ENCODE data around the gene GNAI3. TPM values are rescaled to one million over a fixed set of nuclear protein-coding genes. Genes with fewer than 3 reads are reported as not detected.

GNAI3 gene
- total RNA-seq, 2 donors from 2014 or later = 2.6 to 2.8 TPM

DNA sequence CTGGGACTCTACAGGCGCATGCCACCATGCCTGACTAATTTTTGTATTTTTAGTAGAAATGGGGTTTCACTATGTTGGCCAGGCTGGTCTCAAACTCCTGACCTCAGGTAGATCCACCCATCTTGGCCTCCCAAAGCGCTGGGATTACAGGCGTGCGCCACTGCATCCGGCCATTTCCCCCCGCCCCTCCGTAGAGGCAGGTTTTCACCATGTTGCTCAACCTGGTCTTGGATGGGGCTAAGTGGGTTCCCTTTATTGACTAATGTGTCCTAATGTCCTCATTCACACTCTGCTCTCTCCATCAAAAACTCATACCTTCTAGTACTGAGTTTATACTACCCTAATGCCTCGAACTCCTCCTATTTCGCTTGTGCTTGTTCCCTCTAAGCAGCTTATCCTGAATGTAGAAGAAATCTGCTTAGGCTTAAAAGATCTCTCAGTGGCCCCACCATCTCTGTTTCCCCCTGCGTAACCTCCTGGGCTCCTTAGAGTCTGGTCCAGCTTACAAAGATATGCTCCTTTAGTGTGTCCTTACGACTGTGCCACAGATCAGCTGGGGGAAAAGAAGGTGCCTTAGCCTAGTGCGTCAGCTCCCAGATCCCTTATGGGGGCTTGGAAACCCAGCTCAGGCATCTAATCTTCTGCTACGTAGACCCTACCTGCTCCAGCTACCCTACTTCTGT is 63.0 kb downstream of the GNAI3 start:
- no peak for DNase-seq (ENCODE audit: low spot score)
- Histone ChIP-seq H3K27ac (no peak overlapping the region), H3K4me3 (no peak overlapping the region), H3K27me3 (no peaks in the 10 kb centered on the region), H3K9me3 (no peaks in the 10 kb centered on the region), H3K36me3 (no peaks in the 10 kb centered on the region), H3K4me1 (no peaks in the 10 kb centered on the region)
- TF ChIP-seq CTCF (IDR thresholded peaks at IDR 0.05) = no peak

DNA sequence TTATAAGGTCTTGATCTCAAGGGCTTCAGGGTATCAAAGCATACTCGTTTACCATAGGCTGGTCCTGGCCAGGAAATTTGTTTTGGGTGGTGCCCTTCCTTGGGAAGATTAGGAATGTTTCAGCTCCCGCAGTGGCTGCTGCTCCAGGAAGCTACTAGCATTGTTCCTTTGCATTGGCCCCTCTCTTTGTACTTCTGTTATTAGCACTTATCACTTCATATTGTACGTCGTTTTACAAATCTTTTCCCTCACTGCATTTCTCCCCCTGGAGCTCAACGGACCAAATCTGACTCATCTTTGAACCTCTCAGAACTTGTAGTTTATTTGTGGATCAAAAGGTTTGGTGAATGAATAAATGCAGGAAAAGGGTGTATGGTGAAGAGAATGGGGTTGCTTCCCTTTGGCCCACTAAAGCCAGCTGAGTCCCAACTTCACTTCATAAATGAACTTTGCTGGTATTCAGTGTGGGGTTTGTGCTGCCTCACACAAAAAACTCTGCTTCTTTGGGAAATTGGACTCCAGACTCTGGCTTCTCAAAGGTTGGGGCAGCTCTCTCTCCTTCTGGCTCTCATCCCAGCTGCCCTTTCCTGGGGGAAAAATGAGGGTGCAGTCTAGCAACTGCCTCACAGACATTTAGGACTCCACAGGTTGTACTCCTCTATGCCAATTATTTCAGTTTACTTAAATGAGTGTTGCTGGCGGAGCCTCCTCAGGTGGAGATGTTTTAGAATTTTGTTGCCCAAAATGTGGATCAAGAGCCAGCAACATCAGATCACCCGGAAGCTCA is 65.1 kb downstream of the GNAI3 start:
- H3K36me3 ChIP-seq = no peaks in the 10 kb centered on the region
- H3K4me3 ChIP-seq = no peak overlapping the region
- DNase-seq (ENCODE audit: low spot score) = no peak
- no peak for TF ChIP-seq CTCF (IDR thresholded peaks at IDR 0.05)
- H3K4me1 ChIP-seq = peaks cover 0 to 10% of the 10 kb centered on the region in 2 donors
- no peaks in the 10 kb centered on the region for H3K9me3 ChIP-seq
- H3K27me3 ChIP-seq = no peaks in the 10 kb centered on the region
- no peak overlapping the region for H3K27ac ChIP-seq

DNA sequence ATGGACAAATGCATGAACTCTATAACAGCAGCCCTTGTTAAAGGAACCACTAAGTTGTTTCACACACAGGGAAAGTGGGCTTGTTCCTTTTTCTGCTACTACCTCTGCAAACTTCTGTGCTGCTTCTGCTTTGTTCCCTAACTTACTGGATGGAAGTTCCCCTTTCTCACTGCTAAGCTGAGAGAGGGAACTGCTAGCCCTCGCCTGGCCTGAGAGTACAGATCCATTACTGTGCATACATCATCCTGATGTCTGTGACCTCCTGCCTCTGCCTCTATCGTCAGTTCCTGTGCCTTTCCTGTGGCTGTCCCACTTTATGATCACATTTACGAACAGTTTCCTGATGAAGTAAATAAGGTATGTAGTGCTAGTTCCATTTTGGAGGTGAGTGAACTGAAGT is 67.5 kb downstream of the GNAI3 start:
- TF ChIP-seq CTCF (IDR thresholded peaks at IDR 0.05) = no peak
- no peak for DNase-seq (ENCODE audit: low spot score)
- H3K4me3 ChIP-seq = no peak overlapping the region
- no peaks in the 10 kb centered on the region for H3K9me3 ChIP-seq
- no peaks in the 10 kb centered on the region for H3K27me3 ChIP-seq
- no peaks in the 10 kb centered on the region for H3K36me3 ChIP-seq
- peaks cover 0 to 23% of the 10 kb centered on the region in 2 donors for H3K4me1 ChIP-seq
- H3K27ac ChIP-seq = peak overlapping the region; percentile 9 to 30

DNA sequence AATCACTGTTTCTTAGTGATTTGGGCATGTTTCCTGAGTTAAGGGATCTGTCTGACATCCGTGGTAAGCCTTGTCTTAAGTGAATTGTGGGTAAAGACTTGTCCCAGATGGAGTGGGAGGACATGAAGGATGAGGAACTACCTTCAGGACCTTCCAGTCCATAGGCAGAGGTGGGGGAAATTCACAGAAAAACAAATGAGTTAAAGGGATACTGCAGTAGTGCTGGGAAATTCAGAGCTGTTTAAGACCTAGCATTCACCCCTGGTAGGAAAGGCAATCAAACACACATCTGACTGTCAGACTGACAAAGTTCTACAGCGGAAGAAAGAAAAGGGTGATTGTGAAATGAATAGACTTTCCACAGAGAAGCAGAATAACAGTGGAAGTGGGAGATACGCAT is 68.0 kb downstream of the GNAI3 start:
- no peaks in the 10 kb centered on the region for H3K27me3 ChIP-seq
- no peaks in the 10 kb centered on the region for H3K9me3 ChIP-seq
- H3K36me3 ChIP-seq = no peaks in the 10 kb centered on the region
- peak overlapping the region; percentile 9 to 30 for H3K27ac ChIP-seq
- H3K4me1 ChIP-seq = peaks cover 0 to 28% of the 10 kb centered on the region in 2 donors
- H3K4me3 ChIP-seq = no peak overlapping the region
- DNase-seq (ENCODE audit: low spot score) = no peak
- no peak for TF ChIP-seq CTCF (IDR thresholded peaks at IDR 0.05)

DNA sequence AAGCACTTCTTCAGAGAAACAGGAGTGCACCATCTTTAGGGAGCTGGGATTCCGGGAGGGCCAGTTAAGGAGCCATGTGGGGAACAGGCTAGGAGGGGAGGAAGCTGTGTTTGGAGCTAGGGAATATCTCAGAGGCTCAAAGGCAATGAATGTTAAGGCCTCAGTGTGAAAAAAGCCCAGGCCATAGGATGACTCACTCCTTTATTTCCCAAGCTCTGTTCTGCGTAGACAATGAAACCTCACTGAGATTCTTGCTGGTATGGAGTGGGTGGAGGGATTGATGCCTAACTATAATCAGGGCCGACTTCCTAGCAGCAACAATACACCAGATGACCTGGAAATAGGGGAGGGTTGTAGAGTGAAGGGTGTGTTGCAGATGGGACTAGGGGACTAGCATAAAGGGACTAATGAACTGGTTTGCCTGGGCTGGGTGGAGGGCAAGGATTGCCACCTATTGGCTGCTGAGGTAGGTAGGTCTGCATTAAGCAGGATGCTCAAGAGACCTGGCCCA is 68.9 kb downstream of the GNAI3 start:
- DNase-seq (ENCODE audit: low spot score) = no peak
- TF ChIP-seq CTCF (IDR thresholded peaks at IDR 0.05) = no peak
- Histone ChIP-seq H3K36me3 (no peaks in the 10 kb centered on the region), H3K9me3 (no peaks in the 10 kb centered on the region), H3K27me3 (no peaks in the 10 kb centered on the region), H3K4me3 (no peak overlapping the region), H3K27ac (peak overlapping the region; percentile 35 to 37), H3K4me1 (peaks cover 0 to 37% of the 10 kb centered on the region in 2 donors)
